ENCODE results near the gene PLEKHB2. TPM values are rescaled to one million over a fixed set of nuclear protein-coding genes. Genes with fewer than 3 reads are reported as not detected.
"Not testable (repeated sequence)": the region's sequence is repeated elsewhere in the genome, so short reads cannot be mapped to it uniquely, and the experiment has no call there.

PLEKHB2 gene
- total RNA-seq, 1 donor from 2014 or later: 33.6 TPM

GRCh38 chr2:131058920-131059319, 46.2 kb upstream of the PLEKHB2 start:
- H3K27ac Mint-ChIP-seq: no peak overlapping the region
- H3K9me3 Mint-ChIP-seq: no peaks in the 10 kb centered on the region
- peaks cover 76% of the 10 kb centered on the region for H3K36me3 Mint-ChIP-seq (ENCODE audit: low read depth)
- DNase-seq: no peak
- no peak for ATAC-seq (ENCODE audit: low read depth)
- intact Hi-C loops (cut with micrococcal nuclease): no loop called here
- H3K4me1 Mint-ChIP-seq: no peaks in the 10 kb centered on the region
- H3K4me3 Mint-ChIP-seq: no peak overlapping the region
- POLR2A ChIA-PET: no interaction called here
- CTCF ChIA-PET: no interaction called here
- TF ChIP-seq CTCF (IDR thresholded peaks at IDR 0.05): no peak
- no peaks in the 10 kb centered on the region for H3K27me3 Mint-ChIP-seq

GRCh38 chr2:131063501-131064283, 41.4 kb upstream of the PLEKHB2 start:
- ATAC-seq (ENCODE audit: low read depth) (no peak), DNase-seq (no peak)
- TF ChIP-seq CTCF (IDR thresholded peaks at IDR 0.05): no peak
- ChIA-PET POLR2A (no interaction called here), CTCF (no interaction called here)
- H3K27me3 Mint-ChIP-seq: no peaks in the 10 kb centered on the region
- intact Hi-C loops (cut with micrococcal nuclease): no loop called here
- no peak overlapping the region for H3K4me3 Mint-ChIP-seq
- H3K9me3 Mint-ChIP-seq: no peaks in the 10 kb centered on the region
- no peak overlapping the region for H3K27ac Mint-ChIP-seq
- peaks cover 69% of the 10 kb centered on the region for H3K36me3 Mint-ChIP-seq (ENCODE audit: low read depth)
- peaks cover 3% of the 10 kb centered on the region for H3K4me1 Mint-ChIP-seq

- intact Hi-C loops (cut with micrococcal nuclease): no loop called here
- no peak for TF ChIP-seq CTCF (IDR thresholded peaks at IDR 0.05)
- ChIA-PET CTCF (no interaction called here), POLR2A (no interaction called here)
- H3K36me3 Mint-ChIP-seq (ENCODE audit: low read depth): peaks cover 70% of the 10 kb centered on the region
- H3K4me1 Mint-ChIP-seq: peaks cover 3% of the 10 kb centered on the region
- no peak overlapping the region for H3K27ac Mint-ChIP-seq
- no peaks in the 10 kb centered on the region for H3K9me3 Mint-ChIP-seq
- no peaks in the 10 kb centered on the region for H3K27me3 Mint-ChIP-seq
- no peak for ATAC-seq (ENCODE audit: low read depth)
- DNase-seq: no peak
- no peak overlapping the region for H3K4me3 Mint-ChIP-seq
These were observed 40.3 kb upstream of the PLEKHB2 start for GRCh38 chr2:131064589-131065512.

- H3K27me3 Mint-ChIP-seq: no peaks in the 10 kb centered on the region
- H3K4me3 Mint-ChIP-seq: no peak overlapping the region
- H3K4me1 Mint-ChIP-seq: peaks cover 3% of the 10 kb centered on the region
- no peak overlapping the region for H3K27ac Mint-ChIP-seq
- peaks cover 74% of the 10 kb centered on the region for H3K36me3 Mint-ChIP-seq (ENCODE audit: low read depth)
- H3K9me3 Mint-ChIP-seq: no peaks in the 10 kb centered on the region
- ChIA-PET CTCF (no interaction called here), POLR2A (no interaction called here)
- no peak for TF ChIP-seq CTCF (IDR thresholded peaks at IDR 0.05)
- intact Hi-C loops (cut with micrococcal nuclease): no loop called here
- ATAC-seq (ENCODE audit: low read depth): no peak
- DNase-seq: no peak
These were observed 37.5 kb upstream of the PLEKHB2 start for GRCh38 chr2:131067465-131068125.

- intact Hi-C loops (cut with micrococcal nuclease); H3K4me1 Mint-ChIP-seq; H3K9me3 Mint-ChIP-seq; POLR2A ChIA-PET; H3K27me3 Mint-ChIP-seq; CTCF ChIA-PET; H3K27ac Mint-ChIP-seq; DNase-seq; H3K4me3 Mint-ChIP-seq; ATAC-seq (ENCODE audit: low read depth): not testable (repeated sequence)
- H3K36me3 Mint-ChIP-seq (ENCODE audit: low read depth): peaks cover 73% of the 10 kb centered on the region
These were observed 37.0 kb upstream of the PLEKHB2 start for GRCh38 chr2:131068172-131068571.

- H3K4me1 Mint-ChIP-seq: not testable (repeated sequence)
These were observed 29.6 kb upstream of the PLEKHB2 start for GRCh38 chr2:131075578-131075977.

More at GRCh38 chr2:131075578-131075977, 29.6 kb upstream of the PLEKHB2 start:
- H3K27me3 Mint-ChIP-seq; H3K9me3 Mint-ChIP-seq; CTCF ChIA-PET; H3K4me3 Mint-ChIP-seq; POLR2A ChIA-PET; ATAC-seq (ENCODE audit: low read depth); intact Hi-C loops (cut with micrococcal nuclease); DNase-seq; H3K27ac Mint-ChIP-seq: not testable (repeated sequence)
- H3K36me3 Mint-ChIP-seq (ENCODE audit: low read depth): peaks cover 82% of the 10 kb centered on the region
